Heart left ventricle (tissue), 16 donors: Measurements from ENCODE around the gene LAMA3. TPM values are rescaled to one million over a fixed set of nuclear protein-coding genes. Genes with fewer than 3 reads are reported as not detected.

ENCODE experiments used
- ATAC-seq, 4 donors: fragments of 200-7000 bp; cut with Tn5 transposase; one replicate each; pipeline ENCODE4 v1.9.1; 2020 to 2022; ENCODE audit warnings: moderate library complexity in 4 of 4, mild to moderate bottlenecking in 3 of 4, moderate number of reproducible peaks in 1 of 4
- DNase-seq, 5 donors: peaks; one replicate each; pipeline ENCODE4 v3.0.0-alpha.2; 2020
- H3K27ac ChIP-seq, 12 donors: fragments of 200-600 bp; sonication (generic) in 4 of 12; one replicate each; pipeline versions ENCODE4 v1.5.0 to v1.8.0; 2016 to 2022; ENCODE audit warnings: mild to moderate bottlenecking in 2 of 12
- H3K27me3 ChIP-seq, 9 donors: fragments of 200-600 bp; sonication (generic) in 2 of 9; one replicate each; pipeline versions ENCODE4 v1.5.1 to v1.8.0; 2016 to 2022; ENCODE audit warnings: mild to moderate bottlenecking in 3 of 9
- H3K36me3 ChIP-seq, 9 donors: fragments of 200-600 bp; sonication (generic) in 2 of 9; one replicate each; pipeline versions ENCODE4 v1.5.0 to v1.8.0; 2018 to 2022; ENCODE audit warnings: mild to moderate bottlenecking in 2 of 9
- H3K4me1 ChIP-seq, 12 donors: fragments of 200-600 bp; sonication (generic) in 4 of 12; one replicate each; pipeline versions ENCODE4 v1.5.0 to v1.8.0; 2016 to 2022; ENCODE audit warnings: mild to moderate bottlenecking in 3 of 12
- H3K4me3 ChIP-seq, 12 donors: fragments of 200-600 bp; sonication (generic) in 4 of 12; one replicate each; pipeline versions ENCODE4 v1.5.0 to v1.8.0; 2017 to 2022; ENCODE audit warnings: mild to moderate bottlenecking in 9 of 12, moderate library complexity in 4 of 12
- H3K9me3 ChIP-seq, 12 donors: fragments of 200-600 bp; sonication (generic) in 4 of 12; one replicate each; pipeline versions ENCODE4 v1.5.0 to v1.8.0; 2016 to 2022; ENCODE audit warnings: mild to moderate bottlenecking in 1 of 12
- POLR2A ChIP-seq, 2 donors: fragments of 450-650 bp; IDR thresholded peaks; one replicate each; pipeline ENCODE4 v1.6.1; 2017; ENCODE audit warnings: antibody characterized with exemption in 2 of 2, mild to moderate bottlenecking in 2 of 2, moderate library complexity in 2 of 2
- WGBS, 4 donors: extraction: QIAGEN DNeasy Blood & Tissue Kit in 2 of 4; methylation state at CpG; one replicate each; pipeline versions ENCODE4 v1.1.5 to v1.1.7; 2013 to 2018; 5-methylcytosine and 5-hydroxymethylcytosine counted together
- intact Hi-C, 10 donors: fragments of 100-400 bp; cut with DNase I; formaldehyde crosslinking; loops; one replicate each; pipeline versions ENCODE4 v1.11.1 to v1.14.2; 2022
- polyA plus RNA-seq, 2 donors: library from polyadenylated mRNA; stranded (reverse); fragments of 200-250 nt; gene quantifications; one replicate each; pipeline ENCODE4 v1.2.3, GENCODE V29; 2013
- total RNA-seq, 9 donors: library from RNA; depleted of rRNA in 2 of 9; stranded (reverse); fragments of >200 nt in 2 of 9; fragmentation: NEBNext Ultra II Directional in 3 of 9; extraction: Animal tissue kit (Norgen Biotek cat#: 25700) in 3 of 9; gene quantifications; one replicate each; pipeline versions ENCODE4 v1.1.0 to v1.2.4, GENCODE V29; 2016 to 2023
- TF ChIP-seq, protein P1 (sequence below), 12 donors: fragments of 200-600 bp; sonication (generic) in 4 of 12; IDR thresholded peaks; one replicate each; pipeline versions ENCODE4 v1.5.0 to v1.8.0; 2018 to 2022; ENCODE audit warnings: antibody characterized with exemption in 12 of 12, mild to moderate bottlenecking in 5 of 12
- donor health status: ischemic (EF 13 %, LVEDD 7.1; RV severe dilation, severe dysfunction).
- donor health status: healthy with polysubstance abuse.
- donor health status: DM: no; HTN: yes; CAD: no.
- donor health status: DM: no; HTN: no; CAD: no.
- donor health status: ischemic (EF 25% LVEDD 6.9; RV normal size, moderate dysfunction).
- donor health status: ischemic (EF 25% LVEDD 5.7; RV mildly dilated, moderate dysfunction).
- donor health status: healthy.
- donor health status: DM: yes; HTN: yes; CAD: no.
- donor health status: ischemic (EF 35%, LVEDD 5.7; RV mildly dilated, moderate dysfunction).
- donor health status: nonischemic (EF 11% LVEDD 7.7; RV severe dilation, severe dysfunction).
- donor health status: DM: yes; HTN: yes; CAD: no.
- donor health status: PGD.
- donor health status: ischemic (EF 29% LVEDD 5.4; RV normal size, mild dysfunction).
- donor health status: nonischemic (EF 23%, LVEDD 6.1; RV moderate dilation, normal function).

The LAMA3 gene
- total and polyA plus RNA-seq, 11 donors: 1.2 to 6.6 (median 3.2) TPM

GRCh38 chr18:23880931-23881617 lies 191.8 kb downstream of the LAMA3 start:
- H3K4me3 ChIP-seq: no peak overlapping the region
- 94 to 96% (median 95%) methylated on average over 2 of the region's 2 CpGs for WGBS, 4 donors
- ATAC-seq (no peak), DNase-seq (no peak)
- no peaks in the 10 kb centered on the region for H3K27me3 ChIP-seq
- no peaks in the 10 kb centered on the region for H3K9me3 ChIP-seq
- H3K27ac ChIP-seq: no peak overlapping the region
- peaks cover 0 to 15% (median 0%) of the 10 kb centered on the region in 9 donors for H3K36me3 ChIP-seq
- H3K4me1 ChIP-seq: peaks cover 0 to 12% (median 0%) of the 10 kb centered on the region in 12 donors
- no peak for TF ChIP-seq POLR2A (IDR thresholded peaks at IDR 0.05)
- TF ChIP-seq, protein P1, sequence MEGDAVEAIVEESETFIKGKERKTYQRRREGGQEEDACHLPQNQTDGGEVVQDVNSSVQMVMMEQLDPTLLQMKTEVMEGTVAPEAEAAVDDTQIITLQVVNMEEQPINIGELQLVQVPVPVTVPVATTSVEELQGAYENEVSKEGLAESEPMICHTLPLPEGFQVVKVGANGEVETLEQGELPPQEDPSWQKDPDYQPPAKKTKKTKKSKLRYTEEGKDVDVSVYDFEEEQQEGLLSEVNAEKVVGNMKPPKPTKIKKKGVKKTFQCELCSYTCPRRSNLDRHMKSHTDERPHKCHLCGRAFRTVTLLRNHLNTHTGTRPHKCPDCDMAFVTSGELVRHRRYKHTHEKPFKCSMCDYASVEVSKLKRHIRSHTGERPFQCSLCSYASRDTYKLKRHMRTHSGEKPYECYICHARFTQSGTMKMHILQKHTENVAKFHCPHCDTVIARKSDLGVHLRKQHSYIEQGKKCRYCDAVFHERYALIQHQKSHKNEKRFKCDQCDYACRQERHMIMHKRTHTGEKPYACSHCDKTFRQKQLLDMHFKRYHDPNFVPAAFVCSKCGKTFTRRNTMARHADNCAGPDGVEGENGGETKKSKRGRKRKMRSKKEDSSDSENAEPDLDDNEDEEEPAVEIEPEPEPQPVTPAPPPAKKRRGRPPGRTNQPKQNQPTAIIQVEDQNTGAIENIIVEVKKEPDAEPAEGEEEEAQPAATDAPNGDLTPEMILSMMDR (IDR thresholded peaks at IDR 0.05): no peak
- intact Hi-C loops: no loop called here

DNA sequence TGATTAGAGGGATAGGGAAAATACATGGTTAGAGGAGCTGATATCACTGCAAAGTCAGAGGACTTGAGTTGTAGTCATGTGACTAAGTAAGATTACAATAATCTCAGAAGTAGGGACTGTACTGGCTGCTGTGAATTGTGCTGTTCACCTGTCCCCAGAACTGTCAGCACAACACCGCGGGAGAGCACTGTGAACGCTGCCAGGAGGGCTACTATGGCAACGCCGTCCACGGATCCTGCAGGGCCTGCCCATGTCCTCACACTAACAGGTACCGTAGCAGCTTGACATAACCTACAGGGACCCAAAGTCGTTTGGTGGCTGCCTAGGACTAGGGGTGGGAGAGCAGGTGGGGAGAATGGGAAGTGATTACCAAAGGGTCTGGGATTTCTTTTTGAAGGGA lies 192.5 kb downstream of the LAMA3 start:
- Histone ChIP-seq H3K36me3 (peaks cover 0 to 8% (median 0%) of the 10 kb centered on the region in 9 donors), H3K27ac (no peak overlapping the region), H3K4me1 (peaks cover 0 to 12% (median 0%) of the 10 kb centered on the region in 12 donors), H3K27me3 (no peaks in the 10 kb centered on the region), H3K4me3 (no peak overlapping the region), H3K9me3 (no peaks in the 10 kb centered on the region)
- intact Hi-C loops: no loop called here
- TF ChIP-seq, protein P1 (IDR thresholded peaks at IDR 0.05): no peak
- no peak for TF ChIP-seq POLR2A (IDR thresholded peaks at IDR 0.05)
- ATAC-seq (peak; percentile 39 to 69 (median 52)), DNase-seq (no peak)
- WGBS, 4 donors: 54 to 64% (median 58%) methylated on average over 8 of the region's 8 CpGs

- ATAC-seq (peak in 1 of 4 donors; percentile 10), DNase-seq (no peak)
- intact Hi-C loops: no loop called here
- no peaks in the 10 kb centered on the region for H3K27me3 ChIP-seq
- H3K9me3 ChIP-seq: no peaks in the 10 kb centered on the region
- 89 to 91% (median 89%) methylated on average over 4 of the region's 4 CpGs for WGBS, 4 donors
- TF ChIP-seq, protein P1 (IDR thresholded peaks at IDR 0.05): no peak
- no peak for TF ChIP-seq POLR2A (IDR thresholded peaks at IDR 0.05)
- peaks cover 0 to 18% (median 4%) of the 10 kb centered on the region in 12 donors for H3K4me1 ChIP-seq
- no peak overlapping the region for H3K4me3 ChIP-seq
- H3K36me3 ChIP-seq: peaks cover 0 to 5% (median 0%) of the 10 kb centered on the region in 9 donors
- peak overlapping the region in 5 of 12 donors; percentile 1 to 57 (median 14) for H3K27ac ChIP-seq
Observed at GRCh38 chr18:23882616-23883276, 193.5 kb downstream of the LAMA3 start.

- intact Hi-C loops: no loop called here
- peak overlapping the region in 6 of 12 donors; percentile 1 to 57 (median 32) for H3K27ac ChIP-seq
Observed at GRCh38 chr18:23883277-23883790, 194.1 kb downstream of the LAMA3 start.

More at GRCh38 chr18:23883277-23883790, 194.1 kb downstream of the LAMA3 start:
- DNase-seq: no peak
- H3K36me3 ChIP-seq: peaks cover 0 to 2% (median 0%) of the 10 kb centered on the region in 9 donors
- H3K4me3 ChIP-seq: no peak overlapping the region
- no peaks in the 10 kb centered on the region for H3K27me3 ChIP-seq
- H3K4me1 ChIP-seq: peaks cover 0 to 18% (median 4%) of the 10 kb centered on the region in 12 donors
- H3K9me3 ChIP-seq: no peaks in the 10 kb centered on the region
- ATAC-seq: peak in 3 of 4 donors; percentile 11 to 34 (median 20)
- TF ChIP-seq, protein P1 (IDR thresholded peaks at IDR 0.05): no peak
- no peak for TF ChIP-seq POLR2A (IDR thresholded peaks at IDR 0.05)
- 86 to 95% (median 91%) methylated on average over 3 of the region's 3 CpGs for WGBS, 4 donors
